ENCODE measurements around the gene POLRMT.

DNA sequence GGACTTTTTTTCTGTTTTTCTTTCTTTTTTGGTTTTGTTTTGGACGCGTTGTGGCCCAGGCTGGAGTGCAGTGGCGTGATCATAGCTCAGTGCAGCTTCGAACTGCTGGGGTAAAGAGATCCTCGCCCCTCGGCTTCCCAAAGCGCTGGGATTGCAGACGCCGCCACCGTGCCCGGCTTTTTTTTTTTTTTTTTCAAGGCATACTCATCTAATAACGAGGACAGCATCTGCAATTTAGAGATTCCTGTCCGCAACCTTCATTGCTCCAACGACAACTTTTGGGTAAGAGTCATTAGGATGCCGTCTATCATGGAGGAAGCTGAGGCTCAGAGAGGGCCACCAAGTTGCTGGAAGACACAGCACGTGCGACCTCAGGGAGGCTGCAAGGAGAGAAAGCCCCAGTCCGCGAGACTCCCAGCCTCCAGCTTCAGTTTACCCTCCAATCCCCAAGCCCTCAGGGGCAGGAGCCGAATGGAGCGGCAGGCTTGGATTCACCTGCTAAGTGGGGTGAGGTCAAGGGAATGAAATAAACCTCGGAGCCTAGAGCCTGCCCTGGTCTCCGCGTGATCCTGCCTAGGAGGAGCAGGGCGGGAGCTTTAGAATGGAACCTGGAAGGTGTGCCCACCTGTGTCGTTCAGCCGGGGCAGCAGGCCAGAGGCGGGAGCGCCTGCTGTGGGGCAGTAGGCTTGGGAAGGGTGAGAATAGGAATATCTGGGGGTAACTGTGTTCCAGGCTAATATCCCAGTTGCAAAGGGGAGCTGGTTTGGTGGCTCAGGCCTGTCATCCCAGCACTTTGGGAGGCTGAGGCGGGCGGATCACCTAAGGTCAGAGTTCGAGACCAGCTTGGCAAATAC lies 676 bp upstream of the POLRMT start:
- no peak for TF ChIP-seq POLR2A (IDR thresholded peaks at IDR 0.05)
- no peak for TF ChIP-seq CTCF (IDR thresholded peaks at IDR 0.05)
- no peak for TF ChIP-seq EP300 (IDR thresholded peaks at IDR 0.05)
